Measurements from ENCODE around the gene NDUFV3.
"Not testable (repeated sequence)": the region's sequence is repeated elsewhere in the genome, so short reads cannot be mapped to it uniquely, and the experiment has no call there.

NDUFV3 gene

GRCh38 chr21:42937960-42938605, 45.0 kb downstream of the NDUFV3 start:
- peak; percentile 62 for DNase-seq

GRCh38 chr21:42938606-42938995, 45.5 kb downstream of the NDUFV3 start:
- DNase-seq = not testable (repeated sequence)

- DNase-seq = peak; percentile 99
These were observed 46.7 kb downstream of the NDUFV3 start for GRCh38 chr21:42939582-42940413.

GRCh38 chr21:42941696-42942085, 48.6 kb downstream of the NDUFV3 start:
- DNase-seq = no peak

- no peak for DNase-seq
These were observed 49.1 kb downstream of the NDUFV3 start for GRCh38 chr21:42942244-42942643.

GRCh38 chr21:42949094-42949755, 56.1 kb downstream of the NDUFV3 start:
- DNase-seq = not testable (repeated sequence)

- not testable (repeated sequence) for DNase-seq
These were observed 58.1 kb downstream of the NDUFV3 start for GRCh38 chr21:42951193-42951592.

GRCh38 chr21:42956824-42957630, 63.9 kb downstream of the NDUFV3 start:
- DNase-seq = no peak

GRCh38 chr21:42958122-42958521, 65.0 kb downstream of the NDUFV3 start:
- not testable (repeated sequence) for DNase-seq

GRCh38 chr21:42959728-42960127, 66.6 kb downstream of the NDUFV3 start:
- DNase-seq = no peak

- no peak for DNase-seq
These were observed 69.4 kb downstream of the NDUFV3 start for GRCh38 chr21:42962380-42963007.

All from fibroblast of upper back skin (primary cell).